Astrocyte (in vitro differentiated cells and primary cell): ENCODE results near the gene SLC22A13. TPM values are rescaled to one million over a fixed set of nuclear protein-coding genes. Genes with fewer than 3 reads are reported as not detected.

Experiments
- DNase-seq: peaks from one replicate; pipeline ENCODE4 v3.0.0-alpha.2; 2010; ENCODE audit warnings: low read depth
- FAIRE-seq: peaks from 2 replicates; lab custom pipeline; 2011; peaks lifted over from hg19 to GRCh38; lab: Jason Lieb, UNC
- H2AFZ ChIP-seq: 2 replicates; pipeline ENCODE4 v1.6.0; 2012; ENCODE audit warnings: low read depth, low read length, inconsistent platforms
- H3K27ac ChIP-seq: 2 replicates; pipeline ENCODE4 v1.5.1; 2011; ENCODE audit warnings: low read depth, low read length, inconsistent platforms
- H3K27me3 ChIP-seq: 2 replicates; pipeline ENCODE4 v1.6.0; 2011; ENCODE audit warnings: low read length, inconsistent platforms; ENCODE audit not compliant: insufficient read depth
- H3K36me3 ChIP-seq: 2 replicates; pipeline ENCODE4 v1.5.1; 2011; ENCODE audit warnings: low read length, inconsistent platforms; ENCODE audit not compliant: insufficient read depth
- H3K4me1 ChIP-seq: 2 replicates; pipeline ENCODE4 v1.5.1; 2011; ENCODE audit warnings: low read length, inconsistent platforms; ENCODE audit not compliant: insufficient read depth
- H3K4me2 ChIP-seq: 2 replicates; pipeline ENCODE4 v1.6.0; 2012; ENCODE audit warnings: low read length, inconsistent platforms
- H3K4me3 ChIP-seq: 2 replicates; pipeline ENCODE4 v1.5.1; 2011; ENCODE audit warnings: low read depth, mild to moderate bottlenecking, low read length, inconsistent platforms; ENCODE audit not compliant: insufficient read depth
- H3K79me2 ChIP-seq: 2 replicates; pipeline ENCODE4 v1.6.0; 2012; ENCODE audit warnings: mild to moderate bottlenecking, low read length, inconsistent platforms; ENCODE audit not compliant: insufficient read depth
- H3K9ac ChIP-seq: 2 replicates; pipeline ENCODE4 v1.6.0; 2012; ENCODE audit warnings: mild to moderate bottlenecking, low read length, inconsistent platforms
- H3K9me3 ChIP-seq: 2 replicates; pipeline ENCODE4 v1.5.1; 2012; ENCODE audit warnings: low read depth, mild to moderate bottlenecking, low read length, inconsistent platforms; ENCODE audit not compliant: insufficient read depth
- H4K20me1 ChIP-seq: 2 replicates; pipeline ENCODE4 v1.6.0; 2012; ENCODE audit warnings: low read length, inconsistent platforms; ENCODE audit not compliant: insufficient read depth
- H3K27ac Mint-ChIP-seq: one replicate; pipeline ENCODE4 v1.8.0; 2021; ENCODE audit warnings: mild to moderate bottlenecking, mixed read lengths; ENCODE audit not compliant: unreplicated experiment
- H3K27me3 Mint-ChIP-seq: one replicate; pipeline ENCODE4 v1.8.0; 2021; ENCODE audit warnings: low read depth, mixed read lengths; ENCODE audit not compliant: unreplicated experiment
- H3K36me3 Mint-ChIP-seq: one replicate; pipeline ENCODE4 v1.8.0; 2021; ENCODE audit warnings: low read depth, mixed read lengths; ENCODE audit not compliant: unreplicated experiment
- H3K4me1 Mint-ChIP-seq: one replicate; pipeline ENCODE4 v1.8.0; 2021; ENCODE audit warnings: low read depth, mixed read lengths; ENCODE audit not compliant: unreplicated experiment
- H3K4me3 Mint-ChIP-seq: one replicate; pipeline ENCODE4 v1.8.0; 2021; ENCODE audit warnings: mild to moderate bottlenecking, moderate library complexity, mixed read lengths; ENCODE audit not compliant: unreplicated experiment
- H3K9me3 Mint-ChIP-seq: one replicate; pipeline ENCODE4 v1.8.0; 2021; ENCODE audit warnings: mild to moderate bottlenecking, mixed read lengths; ENCODE audit not compliant: unreplicated experiment
- EZH2 ChIP-seq: IDR thresholded peaks from 2 replicates; pipeline ENCODE4 v1.6.1; 2012; ENCODE audit warnings: mild to moderate bottlenecking, low read length, inconsistent platforms; ENCODE audit not compliant: insufficient read depth
- total RNA-seq: library from RNA; stranded (reverse); gene quantifications from 2 replicates; pipeline ENCODE4 v1.2.1, GENCODE V29; 2021
- TF ChIP-seq, protein P1 (sequence below): IDR thresholded peaks from 2 replicates; pipeline ENCODE4 v1.5.1; 2011; ENCODE audit warnings: low read depth, mild to moderate bottlenecking, inconsistent platforms, low read length, moderate library complexity; ENCODE audit not compliant: insufficient read depth

The SLC22A13 gene
- total RNA-seq, 1 donor from 2014 or later: 1.8 TPM

DNA sequence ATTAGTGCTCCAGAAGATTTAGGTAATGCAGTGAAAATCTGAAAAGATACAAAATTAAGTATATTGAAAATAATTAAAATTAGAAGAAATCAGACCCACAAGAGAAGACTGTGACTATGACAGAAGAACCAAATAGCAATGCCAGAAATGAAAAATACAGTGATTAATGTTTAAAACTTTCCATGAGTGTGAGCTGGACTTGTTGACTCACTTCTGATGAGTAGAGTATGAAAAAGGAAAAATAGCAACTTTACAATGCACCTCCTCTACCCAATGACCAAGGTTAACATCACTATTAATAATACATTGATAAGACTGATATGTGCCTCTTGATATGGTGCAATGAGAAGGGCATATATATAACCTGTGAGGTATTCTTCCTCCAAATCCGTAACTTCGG is 39.3 kb upstream of the SLC22A13 start:
- no peak overlapping the region for H3K4me3 ChIP-seq
- H3K79me2 ChIP-seq: peaks cover 11% of the 10 kb centered on the region
- H3K27me3 Mint-ChIP-seq: no peaks in the 10 kb centered on the region
- peak overlapping the region; percentile 42 for H3K4me2 ChIP-seq
- peaks cover 20% of the 10 kb centered on the region for H3K36me3 Mint-ChIP-seq
- H3K27ac ChIP-seq: peak overlapping the region; percentile 67
- H3K4me1 Mint-ChIP-seq: peaks cover 17% of the 10 kb centered on the region
- H2AFZ ChIP-seq: no peak overlapping the region
- no peak overlapping the region for H3K4me3 Mint-ChIP-seq
- no peaks in the 10 kb centered on the region for H3K9me3 ChIP-seq
- FAIRE-seq: peak; percentile 5
- peaks cover 15% of the 10 kb centered on the region for H3K4me1 ChIP-seq
- no peak for TF ChIP-seq EZH2
- TF ChIP-seq, protein P1, sequence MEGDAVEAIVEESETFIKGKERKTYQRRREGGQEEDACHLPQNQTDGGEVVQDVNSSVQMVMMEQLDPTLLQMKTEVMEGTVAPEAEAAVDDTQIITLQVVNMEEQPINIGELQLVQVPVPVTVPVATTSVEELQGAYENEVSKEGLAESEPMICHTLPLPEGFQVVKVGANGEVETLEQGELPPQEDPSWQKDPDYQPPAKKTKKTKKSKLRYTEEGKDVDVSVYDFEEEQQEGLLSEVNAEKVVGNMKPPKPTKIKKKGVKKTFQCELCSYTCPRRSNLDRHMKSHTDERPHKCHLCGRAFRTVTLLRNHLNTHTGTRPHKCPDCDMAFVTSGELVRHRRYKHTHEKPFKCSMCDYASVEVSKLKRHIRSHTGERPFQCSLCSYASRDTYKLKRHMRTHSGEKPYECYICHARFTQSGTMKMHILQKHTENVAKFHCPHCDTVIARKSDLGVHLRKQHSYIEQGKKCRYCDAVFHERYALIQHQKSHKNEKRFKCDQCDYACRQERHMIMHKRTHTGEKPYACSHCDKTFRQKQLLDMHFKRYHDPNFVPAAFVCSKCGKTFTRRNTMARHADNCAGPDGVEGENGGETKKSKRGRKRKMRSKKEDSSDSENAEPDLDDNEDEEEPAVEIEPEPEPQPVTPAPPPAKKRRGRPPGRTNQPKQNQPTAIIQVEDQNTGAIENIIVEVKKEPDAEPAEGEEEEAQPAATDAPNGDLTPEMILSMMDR: no peak
- no peaks in the 10 kb centered on the region for H3K27me3 ChIP-seq
- no peak overlapping the region for H3K9ac ChIP-seq
- peak; percentile 42 for DNase-seq
- H3K27ac Mint-ChIP-seq: no peak overlapping the region
- no peaks in the 10 kb centered on the region for H3K9me3 Mint-ChIP-seq
- H3K36me3 ChIP-seq: peaks cover 30% of the 10 kb centered on the region
- peaks cover 4% of the 10 kb centered on the region for H4K20me1 ChIP-seq

DNA sequence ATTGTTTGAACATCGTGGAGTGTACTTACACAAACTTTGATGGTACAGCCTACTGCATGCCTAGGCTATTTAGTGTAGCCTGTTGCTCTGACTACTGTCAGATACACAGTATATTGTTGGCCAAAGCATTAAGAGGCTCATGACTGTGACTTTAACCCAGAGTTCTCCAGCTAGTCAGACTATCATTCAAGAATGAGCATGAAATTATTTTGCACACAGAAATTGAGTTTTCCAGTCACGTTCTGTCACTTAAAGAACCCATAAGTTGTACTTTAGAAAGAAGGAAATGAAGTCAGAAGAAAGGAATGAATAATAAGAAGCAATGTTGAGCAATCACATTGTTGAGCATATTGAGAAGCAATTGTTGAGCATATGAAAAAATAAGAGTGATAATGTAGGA is 37.6 kb upstream of the SLC22A13 start:
- peak overlapping the region; percentile 20 for H3K9ac ChIP-seq
- H3K4me3 Mint-ChIP-seq: no peak overlapping the region
- peak; percentile 52 for FAIRE-seq

DNA sequence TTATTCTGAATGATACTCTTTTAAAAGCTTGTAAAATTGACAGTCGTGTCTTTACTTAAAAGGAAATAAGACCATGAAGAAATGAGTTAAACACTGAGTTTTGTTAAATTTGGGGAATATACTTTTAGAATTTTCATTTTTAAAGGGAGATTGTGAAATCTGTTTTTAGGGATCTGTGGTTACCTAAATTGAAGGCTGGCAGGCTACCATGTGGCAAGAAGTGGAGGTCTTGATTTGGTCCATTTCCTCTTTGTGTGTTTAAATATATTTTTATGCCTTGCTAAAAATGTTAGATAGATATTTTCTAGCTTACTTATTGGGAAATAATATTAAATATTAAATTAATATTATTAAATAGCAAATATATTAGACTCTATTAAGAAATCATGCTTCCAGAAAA is 36.6 kb upstream of the SLC22A13 start:
- FAIRE-seq: no peak
- H2AFZ ChIP-seq: no peak overlapping the region

More for the DNA sequence above, 37.6 kb upstream of the SLC22A13 start:
- Mint-ChIP-seq H3K36me3 (peaks cover 20% of the 10 kb centered on the region), H3K27ac (no peak overlapping the region), H3K27me3 (no peaks in the 10 kb centered on the region), H3K4me1 (peaks cover 18% of the 10 kb centered on the region), H3K9me3 (no peaks in the 10 kb centered on the region)
- H3K9me3 ChIP-seq: no peaks in the 10 kb centered on the region
- peak overlapping the region; percentile 57 for H3K4me2 ChIP-seq
- H2AFZ ChIP-seq: no peak overlapping the region
- peak overlapping the region; percentile 29 for H3K27ac ChIP-seq
- peaks cover 5% of the 10 kb centered on the region for H3K79me2 ChIP-seq
- no peaks in the 10 kb centered on the region for H3K27me3 ChIP-seq
- no peak overlapping the region for H3K4me3 ChIP-seq
- DNase-seq: peak; percentile 47
- peaks cover 15% of the 10 kb centered on the region for H3K4me1 ChIP-seq
- H4K20me1 ChIP-seq: no peaks in the 10 kb centered on the region
- peaks cover 25% of the 10 kb centered on the region for H3K36me3 ChIP-seq
- TF ChIP-seq, protein P1: no peak

More for the DNA sequence above, 36.6 kb upstream of the SLC22A13 start:
- H3K4me2 ChIP-seq: no peak overlapping the region
- no peaks in the 10 kb centered on the region for H3K9me3 Mint-ChIP-seq
- H3K27ac Mint-ChIP-seq: no peak overlapping the region
- peaks cover 24% of the 10 kb centered on the region for H3K36me3 Mint-ChIP-seq
- no peaks in the 10 kb centered on the region for H3K9me3 ChIP-seq
- H3K4me1 ChIP-seq: peaks cover 15% of the 10 kb centered on the region
- DNase-seq: no peak
- no peak overlapping the region for H3K4me3 ChIP-seq
- no peak overlapping the region for H3K4me3 Mint-ChIP-seq
- TF ChIP-seq, protein P1: no peak
- TF ChIP-seq EZH2: no peak
- no peaks in the 10 kb centered on the region for H4K20me1 ChIP-seq
- no peaks in the 10 kb centered on the region for H3K27me3 ChIP-seq
- H3K9ac ChIP-seq: no peak overlapping the region
- H3K4me1 Mint-ChIP-seq: peaks cover 22% of the 10 kb centered on the region
- peaks cover 5% of the 10 kb centered on the region for H3K79me2 ChIP-seq
- no peak overlapping the region for H3K27ac ChIP-seq
- no peaks in the 10 kb centered on the region for H3K27me3 Mint-ChIP-seq
- H3K36me3 ChIP-seq: peaks cover 21% of the 10 kb centered on the region
